Embryonic facial prominence (tissue), 1 donor: Measurements from ENCODE around the gene GFRA4.

ENCODE experiments used
- DNase-seq: peaks from one replicate; pipeline ENCODE4 v3.0.0-alpha.2; 2016; ENCODE audit errors: extremely low spot score

Gene GFRA4

GRCh38 chr20:3653921-3654320, 9.3 kb downstream of the GFRA4 start:
- no peak for DNase-seq

GRCh38 chr20:3652676-3653596, 10.3 kb downstream of the GFRA4 start:
- no peak for DNase-seq

GRCh38 chr20:3652221-3652620, 11.0 kb downstream of the GFRA4 start:
- no peak for DNase-seq

- DNase-seq = no peak
Measured at GRCh38 chr20:3651204-3651962, 11.8 kb downstream of the GFRA4 start.

GRCh38 chr20:3648951-3649350, 14.2 kb downstream of the GFRA4 start:
- no peak for DNase-seq

- no peak for DNase-seq
Measured at GRCh38 chr20:3647473-3647872, 15.7 kb downstream of the GFRA4 start.

GRCh38 chr20:3646651-3647050, 16.5 kb downstream of the GFRA4 start:
- DNase-seq = no peak

- DNase-seq = no peak
Measured at GRCh38 chr20:3646067-3646440, 17.1 kb downstream of the GFRA4 start.

GRCh38 chr20:3645309-3646066, 17.7 kb downstream of the GFRA4 start:
- DNase-seq = no peak

- DNase-seq = no peak
Measured at GRCh38 chr20:3640259-3640658, 22.9 kb downstream of the GFRA4 start.

GRCh38 chr20:3635346-3635745, 27.9 kb downstream of the GFRA4 start:
- DNase-seq = no peak

GRCh38 chr20:3633913-3634478, 29.2 kb downstream of the GFRA4 start:
- DNase-seq = no peak

- no peak for DNase-seq
Measured at GRCh38 chr20:3632311-3633004, 30.7 kb downstream of the GFRA4 start.

- DNase-seq = no peak
Measured at GRCh38 chr20:3631534-3631933, 31.7 kb downstream of the GFRA4 start.

- DNase-seq = no peak
Measured at GRCh38 chr20:3630429-3630828, 32.8 kb downstream of the GFRA4 start.

- DNase-seq = no peak
Measured at GRCh38 chr20:3629893-3630292, 33.3 kb downstream of the GFRA4 start.

- no peak for DNase-seq
Measured at GRCh38 chr20:3628502-3629314, 34.5 kb downstream of the GFRA4 start.

GRCh38 chr20:3627476-3627875, 35.7 kb downstream of the GFRA4 start:
- DNase-seq = no peak

- no peak for DNase-seq
Measured at GRCh38 chr20:3622406-3622805, 40.8 kb downstream of the GFRA4 start.

GRCh38 chr20:3621111-3621510, 42.1 kb downstream of the GFRA4 start:
- DNase-seq = no peak
